NCI-H446 (cell line): ENCODE measurements around the gene PTBP1.
"Not testable (repeated sequence)": the region's sequence is repeated elsewhere in the genome, so short reads cannot be mapped to it uniquely, and the experiment has no call there.

Source experiments
- DNase-seq, 2 experiments: peaks; one replicate each; lab custom pipeline; 2025; lab: John Stamatoyannopoulos, UW

Gene PTBP1

DNA sequence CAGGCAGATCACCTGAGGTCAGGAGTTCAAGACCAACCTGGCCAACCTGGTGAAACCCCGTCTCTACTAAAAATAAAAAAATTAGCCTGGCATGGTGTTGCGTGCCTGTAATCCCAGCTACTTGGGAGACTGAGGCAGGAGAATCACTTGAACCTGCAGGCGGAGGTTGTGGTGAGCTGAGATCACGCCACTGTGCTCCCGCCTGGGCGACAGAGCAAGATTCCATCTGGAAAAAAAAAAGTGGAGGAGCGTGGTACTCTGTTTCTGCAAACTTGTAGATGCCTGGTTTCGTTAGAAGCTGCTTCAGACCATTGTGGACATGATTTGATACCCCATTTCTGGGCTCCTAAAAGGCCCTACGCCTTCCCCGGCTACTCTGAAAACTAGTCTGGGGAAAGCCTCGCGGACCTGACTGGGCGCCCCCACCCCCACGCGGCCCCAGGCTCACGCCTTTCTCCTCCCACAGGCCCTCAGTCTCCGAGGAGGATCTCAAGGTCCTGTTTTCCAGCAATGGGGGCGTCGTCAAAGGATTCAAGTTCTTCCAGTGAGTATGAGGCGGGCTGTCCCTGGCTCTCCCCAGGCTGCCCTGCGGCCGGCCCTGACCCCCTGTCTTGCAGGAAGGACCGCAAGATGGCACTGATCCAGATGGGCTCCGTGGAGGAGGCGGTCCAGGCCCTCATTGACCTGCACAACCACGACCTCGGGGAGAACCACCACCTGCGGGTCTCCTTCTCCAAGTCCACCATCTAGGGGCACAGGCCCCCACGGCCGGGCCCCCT lies 13.0 kb downstream of the PTBP1 start:
- DNase-seq: no peak

DNA sequence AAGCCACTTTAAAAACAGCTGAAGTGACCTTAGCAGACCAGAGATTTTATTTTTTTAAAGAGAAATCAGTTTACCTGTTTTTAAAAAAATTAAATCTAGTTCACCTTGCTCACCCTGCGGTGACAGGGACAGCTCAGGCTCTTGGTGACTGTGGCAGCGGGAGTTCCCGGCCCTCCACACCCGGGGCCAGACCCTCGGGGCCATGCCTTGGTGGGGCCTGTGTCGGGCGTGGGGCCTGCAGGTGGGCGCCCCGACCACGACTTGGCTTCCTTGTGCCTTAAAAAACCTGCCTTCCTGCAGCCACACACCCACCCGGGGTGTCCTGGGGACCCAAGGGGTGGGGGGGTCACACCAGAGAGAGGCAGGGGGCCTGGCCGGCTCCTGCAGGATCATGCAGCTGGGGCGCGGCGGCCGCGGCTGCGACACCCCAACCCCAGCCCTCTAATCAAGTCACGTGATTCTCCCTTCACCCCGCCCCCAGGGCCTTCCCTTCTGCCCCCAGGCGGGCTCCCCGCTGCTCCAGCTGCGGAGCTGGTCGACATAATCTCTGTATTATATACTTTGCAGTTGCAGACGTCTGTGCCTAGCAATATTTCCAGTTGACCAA lies 13.7 kb downstream of the PTBP1 start:
- no peak for DNase-seq

DNA sequence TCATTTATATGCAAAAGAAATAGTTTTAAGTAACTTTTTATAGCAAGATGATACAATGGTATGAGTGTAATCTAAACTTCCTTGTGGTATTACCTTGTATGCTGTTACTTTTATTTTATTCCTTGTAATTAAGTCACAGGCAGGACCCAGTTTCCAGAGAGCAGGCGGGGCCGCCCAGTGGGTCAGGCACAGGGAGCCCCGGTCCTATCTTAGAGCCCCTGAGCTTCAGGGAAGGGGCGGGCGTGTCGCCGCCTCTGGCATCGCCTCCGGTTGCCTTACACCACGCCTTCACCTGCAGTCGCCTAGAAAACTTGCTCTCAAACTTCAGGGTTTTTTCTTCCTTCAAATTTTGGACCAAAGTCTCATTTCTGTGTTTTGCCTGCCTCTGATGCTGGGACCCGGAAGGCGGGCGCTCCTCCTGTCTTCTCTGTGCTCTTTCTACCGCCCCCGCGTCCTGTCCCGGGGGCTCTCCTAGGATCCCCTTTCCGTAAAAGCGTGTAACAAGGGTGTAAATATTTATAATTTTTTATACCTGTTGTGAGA lies 14.3 kb downstream of the PTBP1 start:
- no peak for DNase-seq

DNA sequence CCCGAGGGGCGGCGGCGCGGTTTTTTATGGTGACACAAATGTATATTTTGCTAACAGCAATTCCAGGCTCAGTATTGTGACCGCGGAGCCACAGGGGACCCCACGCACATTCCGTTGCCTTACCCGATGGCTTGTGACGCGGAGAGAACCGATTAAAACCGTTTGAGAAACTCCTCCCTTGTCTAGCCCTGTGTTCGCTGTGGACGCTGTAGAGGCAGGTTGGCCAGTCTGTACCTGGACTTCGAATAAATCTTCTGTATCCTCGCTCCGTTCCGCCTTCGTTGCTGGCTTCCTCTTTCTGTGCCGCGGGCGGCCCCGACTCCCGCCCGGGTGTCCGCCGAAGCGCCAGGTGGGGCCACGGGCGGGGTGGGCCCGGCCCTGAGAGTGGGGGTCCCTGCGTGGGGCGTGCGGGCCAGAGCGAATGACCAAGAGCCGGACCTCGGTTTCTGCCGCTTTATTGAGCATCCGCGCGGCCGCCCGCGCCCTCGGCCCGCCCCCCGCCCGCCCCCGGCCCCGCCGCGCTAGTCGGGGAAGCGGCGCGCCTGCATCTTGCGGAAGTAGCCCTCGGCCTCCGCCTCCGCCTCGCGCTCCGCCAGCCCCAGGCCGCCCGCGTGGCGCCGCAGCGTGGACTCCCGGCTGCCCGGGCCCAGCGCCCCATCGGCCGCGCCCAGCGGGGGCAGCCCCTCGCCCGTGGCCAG lies 14.9 kb downstream of the PTBP1 start:
- DNase-seq: no peak

DNA sequence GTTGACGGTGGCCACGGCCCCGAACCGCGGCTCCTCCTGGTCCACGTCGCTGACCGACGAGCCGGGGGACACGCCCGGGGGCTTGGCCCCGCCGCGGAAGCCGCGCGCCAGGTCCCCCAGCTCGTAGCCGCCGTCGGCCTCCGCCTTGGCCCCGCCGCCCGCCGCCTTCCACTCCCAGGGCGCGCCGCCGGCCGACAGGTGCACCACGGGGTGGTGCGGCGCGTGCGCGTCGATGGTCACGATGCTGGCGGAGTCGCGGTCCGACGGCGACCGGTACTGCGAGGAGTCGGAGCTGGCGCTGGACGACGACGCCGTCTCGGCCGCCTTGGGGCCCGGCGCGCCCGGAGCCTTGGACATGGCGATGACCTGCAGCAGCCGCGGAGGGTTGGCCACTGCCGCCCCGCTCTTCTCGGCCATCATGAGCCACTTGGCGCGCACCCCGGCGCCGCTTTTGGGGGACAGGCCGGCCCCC lies 15.5 kb downstream of the PTBP1 start:
- no peak for DNase-seq

DNA sequence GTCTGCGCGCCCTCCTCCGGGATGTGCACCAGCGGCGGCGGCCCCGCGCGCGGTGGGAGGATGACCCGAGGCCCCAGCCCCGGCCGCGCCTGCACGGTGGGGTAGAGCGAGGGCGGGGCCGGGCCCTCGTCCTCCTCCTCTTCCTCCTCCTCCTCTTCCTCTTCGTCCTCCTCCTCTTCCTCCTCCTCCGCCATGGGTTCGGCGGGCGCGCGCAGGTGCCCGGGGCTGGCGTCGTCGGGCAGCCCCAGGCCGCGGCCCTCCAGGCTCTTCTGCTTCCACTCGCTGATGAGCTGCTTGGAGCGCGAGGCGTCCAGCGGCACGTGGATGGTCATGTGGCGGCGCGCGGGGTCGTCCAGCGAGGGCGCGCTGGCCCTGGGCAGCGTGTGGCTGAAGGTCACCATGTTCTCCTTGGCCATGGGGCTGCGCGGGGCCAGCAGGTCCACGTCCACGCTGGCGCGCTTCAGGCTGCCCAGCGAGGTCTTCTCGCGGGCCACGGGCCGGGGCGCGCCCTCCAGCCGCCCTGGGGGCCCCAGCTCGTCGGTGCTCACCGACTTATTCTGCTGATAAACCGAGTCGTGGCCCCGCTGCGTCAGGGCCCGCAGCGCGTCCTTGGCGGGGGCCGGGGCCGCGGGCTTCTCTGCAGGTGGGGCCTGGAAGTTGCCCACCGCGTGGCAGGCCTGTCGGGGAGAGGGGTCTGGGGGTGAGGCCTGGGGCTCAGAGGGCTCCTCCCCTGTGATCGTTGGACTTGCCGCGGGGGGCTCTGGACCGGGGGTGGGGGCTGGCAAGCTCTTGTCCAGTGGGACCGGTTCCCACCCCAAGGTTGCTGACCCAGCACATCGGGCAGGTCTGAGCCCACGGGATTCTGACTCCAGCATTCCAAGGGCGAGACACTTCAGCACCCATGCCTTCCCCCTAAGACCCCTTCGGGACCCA lies 16.2 kb downstream of the PTBP1 start:
- DNase-seq: no peak

DNA sequence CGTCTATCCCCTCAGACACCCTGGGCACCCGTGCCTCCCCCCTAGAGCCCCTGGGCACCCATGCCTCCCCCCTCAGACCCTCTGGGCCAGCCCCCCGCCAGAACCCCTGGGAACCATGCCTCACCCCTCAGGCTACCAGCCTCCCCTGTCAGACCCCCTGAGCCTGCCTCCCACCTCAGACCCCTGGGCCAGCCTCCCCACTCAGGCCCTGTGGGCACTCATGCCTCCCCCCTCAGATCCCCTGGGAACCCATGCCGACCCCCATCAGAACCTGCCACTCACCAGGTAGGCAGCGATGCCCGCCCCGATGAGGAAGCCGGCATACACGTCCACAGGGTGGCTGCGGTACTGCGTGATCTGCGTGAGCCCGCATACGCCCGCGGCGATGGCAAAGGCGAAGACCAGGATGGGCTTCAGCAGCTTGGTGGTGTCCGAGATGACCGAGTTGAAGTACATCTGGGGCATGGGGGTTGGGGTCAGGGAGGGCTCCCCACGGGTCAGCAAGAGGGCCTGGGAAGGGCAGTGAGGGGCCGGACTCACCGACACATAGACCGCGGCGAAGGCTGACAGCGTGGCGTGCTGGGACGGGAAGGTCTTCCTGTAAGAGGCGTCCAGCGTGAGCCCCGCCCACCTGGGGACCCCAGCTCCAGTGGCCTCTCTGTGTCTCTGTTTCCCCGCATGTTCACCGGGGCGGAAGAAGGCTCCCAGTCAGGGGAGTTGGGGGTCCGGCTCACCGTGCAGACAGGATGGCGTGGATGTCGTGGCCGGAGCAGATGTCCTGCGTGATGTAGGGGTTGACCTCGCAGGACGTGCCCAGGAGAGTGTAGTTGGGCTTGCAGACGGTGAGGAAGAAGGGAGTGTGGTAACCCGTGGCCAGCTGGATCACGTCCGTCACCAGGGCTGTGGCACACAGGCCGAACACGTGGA lies 17.2 kb downstream of the PTBP1 start:
- no peak for DNase-seq

DNA sequence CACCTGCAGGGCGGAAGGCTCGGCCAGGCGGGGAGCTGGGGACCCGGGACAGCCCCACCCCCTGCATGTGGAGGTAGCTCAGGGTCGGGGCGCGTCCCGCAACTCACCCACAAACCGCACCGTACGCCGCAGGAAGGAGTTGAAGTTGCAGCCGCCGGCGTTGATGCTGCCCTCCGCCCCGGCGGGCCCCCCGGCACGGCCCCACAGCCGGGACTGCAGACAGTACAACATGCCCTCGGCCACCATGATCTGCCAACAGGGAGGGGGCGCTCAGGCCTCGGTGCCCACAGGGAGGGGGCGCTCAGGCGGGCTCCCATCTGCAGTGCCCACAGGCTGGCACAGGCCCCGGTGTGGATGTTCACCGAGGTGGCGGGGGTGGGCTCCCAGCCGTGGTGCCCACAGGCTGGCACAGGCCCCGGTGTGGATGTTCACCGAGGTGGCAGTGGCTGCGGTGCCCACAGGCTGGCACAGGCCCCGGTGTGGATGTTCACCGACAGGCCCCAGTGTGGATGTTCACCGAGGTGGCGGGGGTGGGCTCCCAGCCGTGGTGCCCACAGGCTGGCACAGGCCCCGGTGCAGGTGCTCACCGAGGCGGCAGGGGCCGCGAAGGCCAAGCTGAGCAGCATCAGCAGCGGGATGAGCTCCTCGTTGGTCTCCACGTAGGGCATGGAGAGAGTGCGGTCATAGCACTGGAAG lies 18.0 kb downstream of the PTBP1 start:
- DNase-seq: no peak

DNA sequence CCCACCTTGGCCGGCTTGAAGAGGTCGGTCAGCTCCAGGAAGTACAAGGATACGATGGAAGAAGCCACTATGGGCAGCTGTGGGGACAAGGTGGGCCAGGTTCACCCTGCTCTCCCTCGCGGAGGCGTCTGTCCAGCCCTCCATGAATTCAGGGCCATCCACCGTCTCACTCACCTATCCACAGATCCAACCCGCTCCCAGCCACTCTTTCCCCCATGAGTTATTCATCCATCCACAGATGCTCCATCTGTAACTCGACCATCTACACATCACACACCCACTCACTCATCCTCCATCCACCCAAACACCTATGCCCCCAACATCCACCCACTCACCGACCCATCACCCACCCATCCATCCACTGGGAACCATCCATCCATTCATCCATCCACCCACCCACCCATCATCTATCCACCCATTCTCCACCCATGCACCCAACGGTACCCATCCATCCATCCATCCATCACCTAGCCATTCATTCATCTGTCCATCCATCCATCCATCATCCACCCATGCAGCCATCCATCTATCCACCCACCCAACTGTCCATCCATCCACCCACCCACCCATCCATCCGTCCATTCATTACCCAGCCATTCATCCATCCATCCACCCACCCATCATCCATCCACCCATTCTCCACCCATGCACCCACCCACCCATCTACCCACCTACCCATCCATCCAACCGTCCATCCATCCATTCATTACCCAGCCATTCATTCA lies 18.7 kb downstream of the PTBP1 start:
- DNase-seq: no peak

DNA sequence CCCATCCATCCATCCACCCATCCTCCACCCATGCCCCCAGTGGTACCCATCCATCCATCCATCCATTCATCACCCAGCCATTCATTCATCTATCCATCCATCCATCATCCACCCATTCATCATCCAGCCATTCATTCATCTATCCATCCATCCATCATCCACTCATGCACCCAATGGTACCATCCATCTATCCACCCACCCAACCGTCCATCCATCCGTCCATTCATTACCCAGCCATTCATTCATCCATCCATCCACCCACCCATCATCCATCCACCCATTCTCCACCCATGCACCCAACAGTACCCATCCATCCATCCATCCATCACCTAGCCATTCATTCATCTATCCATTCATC lies 19.2 kb downstream of the PTBP1 start:
- DNase-seq: no peak

DNA sequence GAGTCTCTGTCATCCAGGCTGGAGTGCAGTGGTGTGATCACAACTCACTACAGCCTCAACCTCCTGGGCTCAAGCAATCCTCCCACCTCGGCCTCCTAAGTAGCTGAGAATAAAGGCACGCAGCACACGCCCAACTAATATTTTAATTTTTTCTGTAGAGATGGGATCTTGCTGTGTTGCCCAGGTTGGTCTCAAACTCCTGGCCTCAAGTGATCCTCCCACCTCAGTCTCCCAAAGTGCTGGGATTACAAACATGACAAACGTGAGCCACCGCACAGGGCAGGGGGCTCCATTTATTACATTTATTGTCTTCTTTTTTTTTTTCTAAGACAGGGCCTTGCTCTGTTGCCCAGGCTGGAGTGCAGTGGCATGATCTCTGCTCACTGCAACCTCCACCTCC lies 23.0 kb downstream of the PTBP1 start:
- DNase-seq: not testable (repeated sequence)

DNA sequence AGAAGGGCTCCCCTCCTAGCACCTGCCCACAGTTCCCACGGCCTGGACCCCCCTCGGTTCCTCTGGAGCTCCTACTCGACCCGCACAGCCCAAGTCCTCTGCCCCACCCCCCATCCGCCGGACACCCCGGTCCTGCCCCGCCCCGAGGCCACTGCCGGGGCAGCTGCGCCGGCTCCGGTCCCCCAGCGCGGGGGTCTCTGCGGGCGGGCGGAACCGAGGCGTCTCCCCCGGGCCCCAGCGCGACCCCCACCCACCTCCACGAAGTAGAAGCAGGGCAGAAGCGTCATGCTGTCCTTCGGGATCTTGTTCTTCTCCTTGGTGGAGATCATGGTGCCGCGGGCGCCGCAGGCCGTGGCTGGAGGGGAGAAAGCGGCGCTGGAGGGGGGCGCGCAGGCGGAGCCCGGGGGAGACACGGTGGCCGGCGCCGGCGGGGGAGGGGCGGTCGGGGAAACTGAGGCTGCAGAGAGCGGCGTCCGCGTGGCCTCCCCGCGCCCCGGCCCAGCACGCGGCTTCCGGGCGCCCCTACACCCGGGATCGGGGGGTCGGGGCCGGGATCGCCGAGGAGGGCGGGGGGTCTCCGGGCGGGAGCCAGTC lies 24.1 kb downstream of the PTBP1 start:
- DNase-seq: no peak

DNA sequence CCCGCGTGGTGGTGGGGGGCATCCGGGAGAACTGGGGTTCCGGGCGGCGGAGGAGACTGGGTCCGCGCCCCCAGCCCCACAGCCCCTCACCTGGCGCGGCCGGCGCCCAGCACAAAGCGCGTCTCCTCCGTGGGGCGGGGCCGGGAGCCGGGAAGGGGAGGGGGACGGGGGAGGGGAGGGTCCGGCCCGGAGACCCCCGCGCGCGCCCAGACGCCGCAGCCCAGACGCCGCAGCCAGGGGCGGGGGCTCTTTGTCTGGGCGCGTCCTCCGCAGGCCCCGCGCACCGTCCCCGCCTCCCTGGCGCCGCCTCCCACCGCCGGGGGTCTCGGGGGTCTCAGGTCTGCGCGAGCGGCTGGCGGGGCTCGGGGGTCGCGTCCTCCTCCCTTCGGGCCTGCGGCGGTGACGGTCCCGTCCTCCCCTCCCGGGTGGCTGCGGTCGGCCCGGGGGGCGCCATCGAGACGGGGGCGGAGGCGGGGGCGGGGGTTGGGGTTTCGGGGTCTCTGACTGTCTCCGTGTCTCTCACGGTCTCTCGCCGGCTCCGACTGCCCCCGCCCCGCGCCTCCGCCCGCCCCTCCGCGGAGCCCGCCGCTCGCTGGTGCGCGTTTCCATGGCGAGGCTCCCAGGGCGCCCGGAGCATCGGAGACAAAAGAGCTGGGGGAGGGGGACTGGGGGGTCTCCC lies 24.7 kb downstream of the PTBP1 start, which contains the start of gene PLPPR3:
PLPPR3 (minus strand) TSS at position 131 of the 679 bp plus-strand sequence. CDS start 396 bp downstream, outside the sequence.
- DNase-seq: no peak

DNA sequence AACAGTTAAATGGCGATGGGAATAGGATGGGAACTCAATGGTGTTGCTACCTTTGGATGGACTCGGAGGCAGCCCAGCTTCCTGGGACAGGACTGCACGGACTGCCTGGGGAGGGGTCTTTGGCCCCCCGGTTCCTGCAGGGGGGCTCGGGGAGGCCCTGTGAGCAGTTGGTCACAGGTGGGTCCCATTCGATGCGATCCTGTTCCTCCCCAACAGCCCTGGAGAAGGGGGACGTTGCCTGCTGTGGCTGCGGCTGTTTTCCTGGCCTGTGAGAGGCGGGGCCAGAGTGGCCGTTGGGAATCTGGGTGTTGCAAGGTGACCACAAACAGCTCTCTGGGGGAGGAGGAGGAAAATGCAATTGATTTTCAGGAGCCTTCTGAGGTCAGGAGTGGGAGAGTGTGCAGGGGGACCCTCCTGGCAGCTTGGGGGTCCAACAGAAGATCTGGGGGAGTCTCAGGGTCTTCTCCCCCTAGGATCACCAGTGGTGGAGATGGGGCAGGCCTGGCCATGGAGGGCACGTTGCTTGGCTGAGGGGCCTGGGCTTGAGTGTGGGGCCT lies 26.4 kb downstream of the PTBP1 start:
- no peak for DNase-seq

DNA sequence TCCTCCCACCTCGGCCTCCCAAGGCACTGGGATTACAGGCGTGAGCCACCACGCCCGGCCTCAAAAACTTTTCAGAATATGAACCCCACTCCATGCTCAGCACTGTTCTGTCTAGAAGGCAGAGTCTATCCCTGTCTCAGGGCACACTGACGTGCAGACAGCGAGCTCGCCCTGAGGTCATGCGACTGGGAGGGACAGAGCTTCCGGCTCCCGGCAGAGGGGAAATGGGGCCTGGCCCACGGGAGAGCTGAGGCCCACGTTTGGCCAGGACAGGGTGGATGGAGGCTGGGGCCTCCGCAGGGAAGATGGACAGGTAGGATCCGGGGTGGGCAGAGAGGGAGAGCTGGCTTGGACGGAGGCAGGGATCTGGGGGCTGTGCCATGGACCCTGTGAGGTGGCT lies 27.6 kb downstream of the PTBP1 start:
- DNase-seq: no peak

DNA sequence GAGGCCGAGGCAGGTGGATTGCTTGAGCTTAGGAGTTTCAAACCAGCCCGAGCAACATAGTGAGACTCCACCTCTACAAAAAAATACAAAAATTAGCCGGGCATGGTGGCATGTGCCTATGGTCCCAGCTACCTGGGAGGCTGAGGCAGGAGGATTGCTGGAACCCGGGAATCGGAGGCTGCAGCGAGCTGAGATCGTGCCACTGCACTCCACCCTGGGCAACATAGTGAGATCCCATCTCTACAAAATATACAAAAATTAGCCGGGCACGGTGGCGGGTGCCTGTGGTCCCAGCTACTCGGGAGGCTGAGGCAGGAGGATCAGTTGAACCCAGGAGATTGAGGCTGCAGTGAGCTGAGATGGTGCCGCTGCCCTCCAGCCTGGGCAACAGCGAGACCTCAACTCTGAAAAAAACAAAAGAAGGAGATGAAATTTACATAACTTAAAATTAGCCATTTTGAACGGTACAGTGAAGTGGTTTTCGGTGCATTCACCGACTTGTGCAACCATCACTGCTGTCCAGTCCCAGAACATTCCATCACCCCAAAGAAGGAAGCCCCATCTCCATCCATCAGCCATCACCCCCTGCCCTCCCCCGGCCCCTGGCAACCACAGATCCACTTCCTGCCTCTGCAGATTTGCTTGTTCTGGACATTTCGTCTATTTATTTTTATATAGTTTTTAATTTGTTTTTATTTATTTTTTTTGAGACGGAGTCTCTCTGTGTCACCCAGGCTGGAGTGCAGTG lies 28.8 kb downstream of the PTBP1 start:
- no peak for DNase-seq

DNA sequence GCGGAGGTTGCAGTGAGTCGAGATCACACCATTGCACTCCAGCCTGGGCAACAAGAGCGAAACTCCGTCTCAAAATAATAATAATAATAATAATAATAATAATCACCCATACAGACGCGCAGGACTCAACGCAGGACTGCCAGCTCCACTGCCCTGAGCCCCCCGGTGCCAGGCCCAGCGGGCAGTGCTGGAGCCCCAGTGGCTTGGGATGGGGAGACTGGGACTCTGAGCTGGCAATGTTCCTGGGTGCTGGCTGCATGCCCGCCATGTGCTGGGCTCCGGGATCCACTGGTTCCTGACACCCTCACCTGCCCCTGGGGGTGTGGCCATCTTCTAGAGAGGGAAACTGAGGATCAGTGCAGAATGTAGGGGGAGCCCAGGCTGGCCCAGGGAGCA lies 30.1 kb downstream of the PTBP1 start:
- DNase-seq: no peak
